Mammary epithelial cell (primary cell): Measurements from ENCODE around the gene NOS3.

Experiments used
- EZH2 ChIP-seq: IDR thresholded peaks from 2 replicates; pipeline ENCODE4 v1.6.1; 2012; ENCODE audit warnings: low read length, inconsistent platforms, borderline replicate concordance
- TF ChIP-seq, protein P1 (sequence below), 2 donors: IDR thresholded peaks in 1 of 2; conservative IDR thresholded peaks in 1 of 2; 2 replicates each; pipeline ENCODE4 v1.5.1; 2011 to 2012; ENCODE audit warnings: inconsistent platforms in 2 of 2, low read length in 2 of 2, mild to moderate bottlenecking in 2 of 2, control low read depth in 1 of 2, low read depth in 1 of 2; ENCODE audit not compliant: insufficient read depth in 1 of 2; ENCODE audit errors: extremely low read depth in 1 of 2

DNA sequence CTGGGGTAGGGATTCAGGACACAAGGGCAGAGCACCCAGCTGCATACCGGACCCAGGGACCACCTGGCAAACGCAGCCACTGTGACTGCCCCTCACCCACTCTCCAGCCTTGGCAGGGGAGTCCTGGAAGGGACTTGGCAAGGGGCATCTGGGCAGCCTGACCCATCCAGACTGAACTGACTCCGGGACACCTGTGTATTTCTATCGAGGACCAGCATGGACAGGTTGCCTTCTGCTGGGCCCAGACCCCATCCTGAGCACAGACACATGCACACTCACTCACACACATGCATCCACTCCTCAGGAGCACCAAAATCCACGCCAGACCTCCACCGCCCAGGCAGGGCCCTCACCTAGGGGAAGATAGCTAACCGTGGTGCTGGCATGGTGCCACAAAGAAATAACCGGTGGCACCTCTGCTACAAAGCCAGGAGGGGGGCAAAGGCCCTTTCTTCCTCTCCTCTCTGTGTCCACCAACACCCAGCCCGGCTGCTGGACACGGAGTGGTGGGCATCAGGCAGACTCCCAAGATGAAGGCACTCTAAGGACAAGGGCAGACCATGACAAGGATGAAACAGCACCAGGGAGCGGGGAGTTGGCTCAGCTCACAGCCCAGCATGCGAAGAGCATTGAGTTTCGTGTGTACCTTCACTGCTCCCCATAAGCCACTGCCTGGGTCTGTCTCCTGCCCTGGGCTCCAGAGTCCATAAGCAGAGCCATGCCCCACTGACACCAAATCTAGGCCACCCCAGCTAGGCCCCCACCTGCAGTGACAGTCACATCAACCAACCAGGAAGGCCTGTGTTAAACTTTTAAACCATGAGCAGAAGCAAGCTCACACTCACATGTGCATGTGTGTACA, 48.0 kb upstream of the NOS3 start:
- TF ChIP-seq, protein P1, sequence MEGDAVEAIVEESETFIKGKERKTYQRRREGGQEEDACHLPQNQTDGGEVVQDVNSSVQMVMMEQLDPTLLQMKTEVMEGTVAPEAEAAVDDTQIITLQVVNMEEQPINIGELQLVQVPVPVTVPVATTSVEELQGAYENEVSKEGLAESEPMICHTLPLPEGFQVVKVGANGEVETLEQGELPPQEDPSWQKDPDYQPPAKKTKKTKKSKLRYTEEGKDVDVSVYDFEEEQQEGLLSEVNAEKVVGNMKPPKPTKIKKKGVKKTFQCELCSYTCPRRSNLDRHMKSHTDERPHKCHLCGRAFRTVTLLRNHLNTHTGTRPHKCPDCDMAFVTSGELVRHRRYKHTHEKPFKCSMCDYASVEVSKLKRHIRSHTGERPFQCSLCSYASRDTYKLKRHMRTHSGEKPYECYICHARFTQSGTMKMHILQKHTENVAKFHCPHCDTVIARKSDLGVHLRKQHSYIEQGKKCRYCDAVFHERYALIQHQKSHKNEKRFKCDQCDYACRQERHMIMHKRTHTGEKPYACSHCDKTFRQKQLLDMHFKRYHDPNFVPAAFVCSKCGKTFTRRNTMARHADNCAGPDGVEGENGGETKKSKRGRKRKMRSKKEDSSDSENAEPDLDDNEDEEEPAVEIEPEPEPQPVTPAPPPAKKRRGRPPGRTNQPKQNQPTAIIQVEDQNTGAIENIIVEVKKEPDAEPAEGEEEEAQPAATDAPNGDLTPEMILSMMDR (conservative IDR thresholded peaks at IDR 0.05 in 1 of 2, IDR thresholded peaks at IDR 0.05 in 1 of 2; ENCODE audit: extremely low read depth in 1 of 2, insufficient read depth in 1 of 2, low read depth in 1 of 2, low read length in 2 of 2) = no peak
- TF ChIP-seq EZH2 = no peak
